BJ (cell line): ENCODE measurements around the gene SARDH. TPM values are rescaled to one million over a fixed set of nuclear protein-coding genes. Genes with fewer than 3 reads are reported as not detected.

Experiments used
- CTCF ChIA-PET: fragments of 350-600 bp; formaldehyde crosslinking; extraction: SDS; loops from one replicate; lab custom pipeline; 2021; ENCODE audit warnings: antibody characterized with exemption, inconsistent platforms; lab: Yijun Ruan, JAX
- POLR2A ChIA-PET: fragments of 300-600 bp; sonication (Branson Sonifier 250); formaldehyde crosslinking; extraction: SDS; loops from one replicate; lab custom pipeline; 2021; ENCODE audit warnings: antibody characterized with exemption; lab: Charles Lee
- DNase-seq: peaks from one replicate; pipeline ENCODE4 v3.0.0-alpha.2; 2011; ENCODE audit warnings: low read depth
- H3K27me3 ChIP-seq: 2 replicates; pipeline ENCODE4 v1.6.0; 2011; ENCODE audit warnings: low read length; ENCODE audit not compliant: control insufficient read depth, insufficient read depth
- H3K36me3 ChIP-seq: 2 replicates; pipeline ENCODE4 v1.5.1; 2011; ENCODE audit warnings: low read length; ENCODE audit not compliant: control insufficient read depth, insufficient read depth
- H3K4me3 ChIP-seq: 2 replicates; pipeline ENCODE4 v1.5.1; 2011; ENCODE audit warnings: low read depth, mild to moderate bottlenecking, control low read depth, low read length
- CTCF ChIP-seq: IDR thresholded peaks from 2 replicates; pipeline ENCODE4 v1.5.1; 2011; ENCODE audit warnings: low read depth, mild to moderate bottlenecking, control low read depth, inconsistent platforms, low read length, moderate library complexity; ENCODE audit not compliant: insufficient read depth
- polyA plus RNA-seq: library from polyadenylated mRNA; depleted of rRNA; stranded (reverse); fragments of >200 nt; gene quantifications from 2 replicates; pipeline ENCODE4 v1.2.3, GENCODE V29; 2011

SARDH gene
- polyA plus RNA-seq, 1 experiment: 0.53 TPM

- POLR2A ChIA-PET: no interaction called here
- no peaks in the 10 kb centered on the region for H3K36me3 ChIP-seq
- TF ChIP-seq CTCF: no peak
Measured at GRCh38 chr9:133681658-133682306, 56.4 kb downstream of the SARDH start.

GRCh38 chr9:133680976-133681657 is 57.0 kb downstream of the SARDH start:
- TF ChIP-seq CTCF: no peak
- DNase-seq: no peak
- ChIA-PET POLR2A (no interaction called here), CTCF (no interaction called here)
- peaks cover under 1% of the 10 kb centered on the region; the same call in 1 of the 2 replicates for H3K27me3 ChIP-seq
- H3K4me3 ChIP-seq: no peak overlapping the region
- H3K36me3 ChIP-seq: no peaks in the 10 kb centered on the region

More at GRCh38 chr9:133681658-133682306, 56.4 kb downstream of the SARDH start:
- no peaks in the 10 kb centered on the region; the same call in 1 of the 2 replicates for H3K27me3 ChIP-seq
- DNase-seq: no peak
- no peak overlapping the region for H3K4me3 ChIP-seq
- CTCF ChIA-PET: no interaction called here

GRCh38 chr9:133680250-133680975 is 57.7 kb downstream of the SARDH start:
- no peak for DNase-seq
- Histone ChIP-seq H3K4me3 (no peak overlapping the region), H3K27me3 (peaks cover 2% of the 10 kb centered on the region; the same call in 1 of the 2 replicates), H3K36me3 (no peaks in the 10 kb centered on the region)
- no peak for TF ChIP-seq CTCF
- ChIA-PET CTCF (interaction anchor here (0.9 kb wide), 1 partner anchor 11 kb away, joined by 3 read pairs; no protein-coding TSS in a partner anchor), POLR2A (no interaction called here)

GRCh38 chr9:133679466-133680061 is 58.6 kb downstream of the SARDH start:
- no peaks in the 10 kb centered on the region for H3K36me3 ChIP-seq
- no peak for TF ChIP-seq CTCF
- peaks cover 2% of the 10 kb centered on the region; the same call in 1 of the 2 replicates for H3K27me3 ChIP-seq
- CTCF ChIA-PET: interaction anchor here (0.9 kb wide), 1 partner anchor 12 kb away, joined by 3 read pairs; no protein-coding TSS in a partner anchor
- DNase-seq: no peak
- no peak overlapping the region for H3K4me3 ChIP-seq
- POLR2A ChIA-PET: no interaction called here
